Immature natural killer cell (primary cell): ENCODE measurements around the gene CNTN5. TPM values are rescaled to one million over a fixed set of nuclear protein-coding genes. Genes with fewer than 3 reads are reported as not detected.

Experiments
- DNase-seq, 3 donors: peaks; one replicate each; pipeline ENCODE4 v3.0.0; 2022; ENCODE audit warnings: mixed read lengths in 1 of 3
- H3K27ac Mint-ChIP-seq, 6 donors: one replicate each; pipeline ENCODE4 v1.8.0; 2020; ENCODE audit warnings: mixed read lengths in 6 of 6, mild to moderate bottlenecking in 5 of 6, inconsistent platforms in 4 of 6, moderate library complexity in 3 of 6
- H3K27me3 Mint-ChIP-seq, 3 donors: one replicate each; pipeline ENCODE4 v1.8.0; 2020 to 2021; ENCODE audit warnings: low read depth in 3 of 3, mild to moderate bottlenecking in 3 of 3, mixed read lengths in 3 of 3, moderate library complexity in 3 of 3, inconsistent platforms in 1 of 3
- H3K36me3 Mint-ChIP-seq, 3 donors: one replicate each; pipeline ENCODE4 v1.8.0; 2020; ENCODE audit warnings: mixed read lengths in 3 of 3, inconsistent platforms in 2 of 3, mild to moderate bottlenecking in 2 of 3
- H3K4me1 Mint-ChIP-seq, 2 donors: one replicate each; pipeline ENCODE4 v1.8.0; 2020; ENCODE audit warnings: inconsistent platforms in 2 of 2, mild to moderate bottlenecking in 2 of 2, mixed read lengths in 2 of 2, moderate library complexity in 1 of 2
- H3K4me3 Mint-ChIP-seq, 5 donors: one replicate each; pipeline ENCODE4 v1.8.0; 2020; ENCODE audit warnings: mild to moderate bottlenecking in 5 of 5, mixed read lengths in 5 of 5, inconsistent platforms in 3 of 5, moderate library complexity in 3 of 5
- H3K9me3 Mint-ChIP-seq, 6 donors: one replicate each; pipeline ENCODE4 v1.8.0; 2020; ENCODE audit warnings: mild to moderate bottlenecking in 6 of 6, mixed read lengths in 6 of 6, inconsistent platforms in 4 of 6, moderate library complexity in 3 of 6
- polyA plus RNA-seq, 3 donors: library from polyadenylated mRNA; unstranded; fragments of 300-500 nt; fragmentation: Illumina TruSeq; gene quantifications; one replicate each; pipeline ENCODE4 v1.2.3, GENCODE V29; 2021

CNTN5 gene
- polyA plus RNA-seq, 3 donors from 2014 or later = not detected

GRCh38 chr11:99461913-99462312, 441.2 kb downstream of the CNTN5 start:
- peaks cover 0 to 2% (median 0%) of the 10 kb centered on the region in 3 donors for H3K27me3 Mint-ChIP-seq
- H3K27ac Mint-ChIP-seq = no peak overlapping the region
- no peaks in the 10 kb centered on the region for H3K36me3 Mint-ChIP-seq
- H3K4me1 Mint-ChIP-seq = no peaks in the 10 kb centered on the region
- DNase-seq = no peak
- H3K9me3 Mint-ChIP-seq = peaks cover 6 to 33% (median 22%) of the 10 kb centered on the region in 6 donors
- no peak overlapping the region for H3K4me3 Mint-ChIP-seq

GRCh38 chr11:99464985-99465384, 444.2 kb downstream of the CNTN5 start:
- no peak for DNase-seq
- Mint-ChIP-seq H3K27ac (no peak overlapping the region), H3K27me3 (peaks cover 0 to 2% (median 0%) of the 10 kb centered on the region in 3 donors), H3K4me3 (no peak overlapping the region), H3K36me3 (no peaks in the 10 kb centered on the region), H3K9me3 (peaks cover 0 to 26% (median 12%) of the 10 kb centered on the region in 6 donors), H3K4me1 (no peaks in the 10 kb centered on the region)

GRCh38 chr11:99489581-99489980, 468.8 kb downstream of the CNTN5 start:
- no peaks in the 10 kb centered on the region for H3K36me3 Mint-ChIP-seq
- H3K27ac Mint-ChIP-seq = no peak overlapping the region
- DNase-seq = no peak
- no peak overlapping the region for H3K4me3 Mint-ChIP-seq
- H3K4me1 Mint-ChIP-seq = no peaks in the 10 kb centered on the region
- H3K27me3 Mint-ChIP-seq = peaks cover 0 to 1% (median 0%) of the 10 kb centered on the region in 3 donors
- H3K9me3 Mint-ChIP-seq = peaks cover 5 to 46% (median 26%) of the 10 kb centered on the region in 6 donors

DNA sequence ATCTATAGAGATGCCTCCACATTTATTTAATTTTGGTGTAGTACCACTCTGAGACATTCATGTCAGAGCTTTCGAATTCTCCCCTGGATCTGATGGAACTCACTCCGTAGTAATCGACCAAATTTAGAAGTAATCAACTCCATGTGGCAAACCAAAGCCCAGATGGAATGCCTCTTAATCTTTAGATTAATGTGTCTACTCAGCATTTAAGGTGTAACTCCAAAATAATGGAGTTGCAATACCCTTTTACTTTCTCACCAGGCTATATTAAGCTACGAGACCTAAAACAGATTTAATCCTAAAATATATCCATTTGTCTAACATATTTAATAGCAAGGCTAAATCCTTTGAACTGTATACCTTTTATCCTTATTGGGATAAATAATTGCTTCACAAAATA, 473.3 kb downstream of the CNTN5 start:
- H3K27ac Mint-ChIP-seq = no peak overlapping the region
- peaks cover 0 to 5% (median 0%) of the 10 kb centered on the region in 3 donors for H3K36me3 Mint-ChIP-seq
- DNase-seq = no peak
- H3K4me1 Mint-ChIP-seq = no peaks in the 10 kb centered on the region
- H3K4me3 Mint-ChIP-seq = no peak overlapping the region
- peaks cover 0 to 1% (median 0%) of the 10 kb centered on the region in 3 donors for H3K27me3 Mint-ChIP-seq
- H3K9me3 Mint-ChIP-seq = peaks cover 5 to 53% (median 23%) of the 10 kb centered on the region in 6 donors

DNA sequence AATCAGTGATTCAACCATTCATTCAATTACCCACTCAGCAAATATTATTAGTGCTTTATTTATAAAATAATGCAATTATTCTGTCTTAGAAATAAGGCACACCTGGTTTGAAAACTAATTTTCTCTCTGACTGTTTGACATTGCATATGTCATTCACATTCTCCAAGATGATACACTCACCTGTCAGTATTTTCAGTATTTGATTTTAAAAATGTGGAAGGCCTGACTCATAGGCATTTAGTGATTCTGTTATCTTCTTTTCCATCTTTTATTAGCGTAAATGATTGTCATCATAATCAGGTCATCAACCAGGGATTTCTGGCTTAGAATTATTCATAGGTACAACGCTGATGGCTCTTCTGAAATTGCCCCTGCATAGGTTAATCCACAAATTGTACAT, 480.9 kb downstream of the CNTN5 start:
- DNase-seq = no peak
- Mint-ChIP-seq H3K9me3 (peaks cover 14 to 62% (median 30%) of the 10 kb centered on the region in 6 donors), H3K27ac (no peak overlapping the region), H3K4me3 (no peak overlapping the region), H3K36me3 (peaks cover 0 to 3% (median 0%) of the 10 kb centered on the region in 3 donors), H3K4me1 (no peaks in the 10 kb centered on the region), H3K27me3 (peaks cover 0 to 3% (median 2%) of the 10 kb centered on the region in 3 donors)

DNA sequence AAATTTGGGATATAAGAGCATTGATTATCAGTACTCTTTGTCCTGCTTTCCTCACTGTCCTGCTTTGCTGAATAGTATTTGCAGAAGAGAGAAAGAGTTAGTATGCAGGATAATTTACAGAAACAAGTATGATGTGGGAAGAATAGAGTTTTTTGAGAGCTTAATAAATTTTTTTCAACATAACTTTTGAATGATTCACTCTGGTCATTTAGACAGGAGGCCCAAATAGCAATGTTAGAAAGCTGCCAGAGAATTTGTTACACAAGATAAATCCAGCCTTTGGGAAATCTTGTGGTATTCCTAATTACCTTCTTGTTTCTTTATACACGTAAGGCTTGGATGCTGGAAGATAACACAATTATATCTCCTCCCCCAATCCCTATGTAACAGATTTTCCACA, 484.6 kb downstream of the CNTN5 start:
- Mint-ChIP-seq H3K27me3 (peaks cover 0 to 5% (median 2%) of the 10 kb centered on the region in 3 donors), H3K4me3 (no peak overlapping the region), H3K36me3 (peaks cover 0 to 3% (median 0%) of the 10 kb centered on the region in 3 donors), H3K4me1 (no peaks in the 10 kb centered on the region), H3K27ac (no peak overlapping the region), H3K9me3 (peaks cover 11 to 50% (median 27%) of the 10 kb centered on the region in 6 donors)
- no peak for DNase-seq

GRCh38 chr11:99505831-99506230, 485.1 kb downstream of the CNTN5 start:
- Mint-ChIP-seq H3K9me3 (peaks cover 10 to 49% (median 25%) of the 10 kb centered on the region in 6 donors), H3K27me3 (peaks cover 0 to 5% (median 2%) of the 10 kb centered on the region in 3 donors), H3K4me1 (no peaks in the 10 kb centered on the region), H3K36me3 (peaks cover 0 to 3% (median 0%) of the 10 kb centered on the region in 3 donors), H3K27ac (no peak overlapping the region), H3K4me3 (no peak overlapping the region)
- DNase-seq = no peak

DNA sequence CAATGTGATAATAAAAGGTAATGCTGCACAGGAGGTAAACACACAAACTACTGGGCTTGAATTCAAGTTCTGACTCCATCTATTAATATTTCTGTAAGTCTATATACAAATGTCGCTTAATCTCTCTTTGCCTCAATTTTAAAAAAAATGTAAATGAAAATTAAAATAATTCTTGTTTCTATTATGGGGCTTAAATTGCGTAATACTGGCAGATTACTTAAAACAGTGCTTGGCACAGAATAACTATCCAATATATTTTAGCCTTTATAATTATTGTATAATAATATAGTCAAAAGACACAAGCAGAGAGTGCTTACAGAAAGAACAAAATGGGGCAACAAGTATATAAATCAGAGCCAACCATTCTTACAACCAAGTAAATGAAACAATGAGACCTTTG, 489.1 kb downstream of the CNTN5 start:
- H3K9me3 Mint-ChIP-seq = peaks cover 5 to 34% (median 19%) of the 10 kb centered on the region in 6 donors
- H3K27ac Mint-ChIP-seq = no peak overlapping the region
- H3K27me3 Mint-ChIP-seq = peaks cover 0 to 4% (median 0%) of the 10 kb centered on the region in 3 donors
- H3K4me3 Mint-ChIP-seq = no peak overlapping the region
- DNase-seq = no peak
- H3K4me1 Mint-ChIP-seq = no peaks in the 10 kb centered on the region
- no peaks in the 10 kb centered on the region for H3K36me3 Mint-ChIP-seq

DNA sequence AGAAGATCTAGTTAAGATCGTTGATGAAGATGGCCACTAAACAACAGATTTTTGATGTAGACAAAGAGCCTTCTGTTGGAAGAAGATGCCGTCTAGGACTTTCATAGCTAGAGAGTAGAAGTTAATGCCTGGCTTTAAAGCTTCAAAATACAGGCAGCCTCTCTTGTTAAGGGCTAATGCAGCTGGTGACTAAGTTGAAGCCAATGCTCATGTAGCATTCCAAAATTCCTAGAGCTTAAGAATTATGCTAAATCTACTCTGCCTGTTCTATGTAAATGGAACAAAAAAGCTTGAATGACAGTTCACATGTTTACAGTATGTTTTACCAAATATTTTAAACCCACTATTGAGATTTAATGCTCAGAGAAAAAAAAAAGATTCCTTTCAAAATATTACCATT, 492.6 kb downstream of the CNTN5 start:
- DNase-seq = no peak
- Mint-ChIP-seq H3K36me3 (no peaks in the 10 kb centered on the region), H3K9me3 (peaks cover 2 to 31% (median 19%) of the 10 kb centered on the region in 6 donors), H3K27ac (no peak overlapping the region), H3K4me1 (no peaks in the 10 kb centered on the region), H3K4me3 (no peak overlapping the region), H3K27me3 (peaks cover 0 to 2% (median 0%) of the 10 kb centered on the region in 3 donors)

- Mint-ChIP-seq H3K4me3 (no peak overlapping the region), H3K4me1 (no peaks in the 10 kb centered on the region), H3K27me3 (no peaks in the 10 kb centered on the region), H3K36me3 (peaks cover 0 to 4% (median 0%) of the 10 kb centered on the region in 3 donors), H3K9me3 (peaks cover 2 to 34% (median 21%) of the 10 kb centered on the region in 6 donors), H3K27ac (no peak overlapping the region)
- no peak for DNase-seq
Observed at GRCh38 chr11:99519095-99519494, 498.3 kb downstream of the CNTN5 start.

- Mint-ChIP-seq H3K27me3 (peaks cover 0 to under 1% (median 0%) of the 10 kb centered on the region in 3 donors), H3K9me3 (peaks cover 8 to 47% (median 27%) of the 10 kb centered on the region in 6 donors), H3K36me3 (peaks cover 0 to 4% (median 0%) of the 10 kb centered on the region in 3 donors), H3K27ac (no peak overlapping the region), H3K4me3 (no peak overlapping the region), H3K4me1 (no peaks in the 10 kb centered on the region)
- no peak for DNase-seq
Observed at GRCh38 chr11:99522467-99523173, 501.9 kb downstream of the CNTN5 start.

GRCh38 chr11:99531468-99531867, 510.7 kb downstream of the CNTN5 start:
- Mint-ChIP-seq H3K36me3 (peaks cover 0 to 4% (median 0%) of the 10 kb centered on the region in 3 donors), H3K27ac (no peak overlapping the region), H3K9me3 (peaks cover 16 to 58% (median 32%) of the 10 kb centered on the region in 6 donors), H3K27me3 (peaks cover 0 to 3% (median 2%) of the 10 kb centered on the region in 3 donors), H3K4me1 (no peaks in the 10 kb centered on the region), H3K4me3 (no peak overlapping the region)
- DNase-seq = no peak

GRCh38 chr11:99534812-99535211, 514.1 kb downstream of the CNTN5 start:
- H3K36me3 Mint-ChIP-seq = peaks cover 0 to 4% (median 0%) of the 10 kb centered on the region in 3 donors

GRCh38 chr11:99535406-99535805, 514.7 kb downstream of the CNTN5 start:
- peaks cover 0 to 4% (median 0%) of the 10 kb centered on the region in 3 donors for H3K36me3 Mint-ChIP-seq
- no peak overlapping the region for H3K27ac Mint-ChIP-seq
- H3K4me3 Mint-ChIP-seq = no peak overlapping the region
- H3K27me3 Mint-ChIP-seq = peaks cover 0 to 3% (median 1%) of the 10 kb centered on the region in 3 donors
- no peak for DNase-seq
- no peaks in the 10 kb centered on the region for H3K4me1 Mint-ChIP-seq
- H3K9me3 Mint-ChIP-seq = peaks cover 14 to 47% (median 29%) of the 10 kb centered on the region in 6 donors

More at GRCh38 chr11:99534812-99535211, 514.1 kb downstream of the CNTN5 start:
- no peak overlapping the region for H3K27ac Mint-ChIP-seq
- H3K9me3 Mint-ChIP-seq = peaks cover 14 to 48% (median 29%) of the 10 kb centered on the region in 6 donors
- no peak for DNase-seq
- peaks cover 0 to 3% (median 1%) of the 10 kb centered on the region in 3 donors for H3K27me3 Mint-ChIP-seq
- H3K4me1 Mint-ChIP-seq = no peaks in the 10 kb centered on the region
- no peak overlapping the region for H3K4me3 Mint-ChIP-seq
